Fibroblast of lung (primary cell): ENCODE data around the gene XBP1. TPM values are rescaled to one million over a fixed set of nuclear protein-coding genes. Genes with fewer than 3 reads are reported as not detected.
"Not testable (repeated sequence)": the region's sequence is repeated elsewhere in the genome, so short reads cannot be mapped to it uniquely, and the experiment has no call there.

Experiments used
- DNase-seq, 2 donors: peaks; one replicate each; pipeline versions ENCODE4 v3.0.0 to v3.0.0-alpha.2; 2010; ENCODE audit warnings: low read depth in 2 of 2
- H2AFZ ChIP-seq: 2 replicates; pipeline ENCODE4 v1.5.1; 2012; ENCODE audit warnings: low read length, control low read depth, inconsistent platforms
- H3K27ac ChIP-seq: 2 replicates; pipeline ENCODE4 v1.5.1; 2011; ENCODE audit warnings: low read length, control low read depth; ENCODE audit not compliant: insufficient read depth
- H3K27me3 ChIP-seq: 2 replicates; pipeline ENCODE4 v1.5.1; 2011; ENCODE audit warnings: mild to moderate bottlenecking, low read length; ENCODE audit not compliant: control insufficient read depth, insufficient read depth
- H3K36me3 ChIP-seq: 2 replicates; pipeline ENCODE4 v1.5.1; 2011; ENCODE audit warnings: low read length; ENCODE audit not compliant: control insufficient read depth, insufficient read depth
- H3K4me1 ChIP-seq: 2 replicates; pipeline ENCODE4 v1.5.1; 2011; ENCODE audit warnings: low read length; ENCODE audit not compliant: control insufficient read depth, insufficient read depth; ENCODE audit errors: extremely low read depth
- H3K4me2 ChIP-seq: 2 replicates; pipeline ENCODE4 v1.5.1; 2011; ENCODE audit warnings: low read length, control low read depth; ENCODE audit not compliant: insufficient read depth; ENCODE audit errors: extremely low read depth
- H3K4me3 ChIP-seq, 4 experiments: fragments of 200-600 bp in 1 of 4; sonication (generic) in 1 of 4; replicated peaks in 1 of 4; 2 replicates each; pipeline ENCODE4 v1.5.1; 2011 to 2016; ENCODE audit warnings: low read length in 4 of 4, low read depth in 3 of 4, mild to moderate bottlenecking in 3 of 4, control low read depth in 2 of 4, inconsistent platforms in 1 of 4, mixed read lengths in 1 of 4; ENCODE audit not compliant: insufficient read depth in 1 of 4; ENCODE audit errors: control extremely low read depth in 1 of 4
- H3K79me2 ChIP-seq: 2 replicates; pipeline ENCODE4 v1.5.1; 2012; ENCODE audit warnings: mild to moderate bottlenecking, low read length, inconsistent platforms; ENCODE audit not compliant: control insufficient read depth, insufficient read depth
- H3K9ac ChIP-seq: 2 replicates; pipeline ENCODE4 v1.5.1; 2011; ENCODE audit warnings: mild to moderate bottlenecking, low read length, control low read depth; ENCODE audit not compliant: insufficient read depth
- H3K9me3 ChIP-seq: 2 replicates; pipeline ENCODE4 v1.5.1; 2012; ENCODE audit warnings: low read depth, low read length; ENCODE audit not compliant: control insufficient read depth, insufficient read depth
- H4K20me1 ChIP-seq: 2 replicates; pipeline ENCODE4 v1.5.1; 2011; ENCODE audit warnings: low read length; ENCODE audit not compliant: control insufficient read depth, insufficient read depth; ENCODE audit errors: extremely low read depth
- EZH2 ChIP-seq: IDR thresholded peaks from 2 replicates; pipeline ENCODE4 v1.5.1; 2012; ENCODE audit warnings: low read length, control low read depth, mild to moderate bottlenecking; ENCODE audit errors: missing control alignments
- polyA plus RNA-seq, 2 donors: library from polyadenylated mRNA; depleted of rRNA in 1 of 2; stranded (reverse) in 1 of 2; unstranded in 1 of 2; fragments of >200 nt; gene quantifications; 2 replicates each; pipeline ENCODE4 v1.2.1, GENCODE V29; 2011 to 2012; ENCODE audit warnings: missing spikeins in 1 of 2
- total RNA-seq: library from RNA; depleted of rRNA; stranded (reverse); fragments of >200 nt; gene quantifications from 2 replicates; pipeline ENCODE4 v1.2.1, GENCODE V29; 2014
- TF ChIP-seq, protein P1 (sequence below), 2 donors: IDR thresholded peaks in 1 of 2; conservative IDR thresholded peaks in 1 of 2; 1 replicate in 1 of 2; 2 replicates in 1 of 2; pipeline ENCODE4 v1.5.1; 2011 to 2012; ENCODE audit warnings: low read length in 2 of 2, control low read depth in 1 of 2, inconsistent platforms in 1 of 2, low read depth in 1 of 2, mild to moderate bottlenecking in 1 of 2

Gene XBP1
- total and polyA plus RNA-seq, 2 donors (not counting 1 experiment from before 2014, with no cell fraction given), result 144 to 241 TPM

DNA sequence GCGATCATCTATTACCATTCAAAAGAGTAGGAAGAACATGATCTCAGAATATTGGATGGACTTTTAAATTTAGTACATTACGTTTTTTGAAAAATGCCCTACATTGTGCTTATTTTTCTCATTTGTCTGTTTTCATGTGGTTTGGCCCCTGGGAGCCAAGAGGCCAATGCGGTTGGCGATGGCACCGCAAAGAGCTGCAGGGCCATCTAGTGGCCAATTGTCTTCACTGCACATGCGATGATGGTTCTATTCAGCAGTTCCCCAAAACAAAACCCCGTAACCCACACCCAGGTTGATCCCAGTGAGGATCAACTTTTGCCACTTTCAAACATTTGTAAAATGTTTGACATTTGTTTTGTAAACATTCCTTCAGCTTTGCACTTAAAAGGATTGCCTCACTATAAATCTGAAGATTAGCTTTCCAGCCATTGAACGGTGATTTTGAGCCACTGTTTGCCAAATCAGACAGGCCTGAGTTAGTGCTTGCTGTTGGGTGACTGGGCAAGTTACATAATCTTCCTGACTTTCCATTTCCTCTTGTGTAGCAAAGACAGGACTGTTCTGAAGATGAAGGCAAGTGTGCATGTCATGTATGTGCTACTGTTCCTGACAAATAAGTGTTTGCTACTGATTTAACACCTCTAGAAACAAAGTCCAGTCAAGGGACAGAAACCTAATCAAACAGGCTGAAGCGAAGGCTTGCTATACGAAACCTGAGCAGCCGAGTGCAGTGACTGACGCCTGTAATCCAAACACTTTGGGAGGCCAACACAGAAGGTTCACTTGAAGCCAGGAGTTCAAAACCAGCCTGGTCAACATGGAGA is 29.2 kb upstream of the XBP1 start:
- no peak overlapping the region for H3K4me2 ChIP-seq
- H3K9me3 ChIP-seq, result no peaks in the 10 kb centered on the region
- H3K9ac ChIP-seq, result no peak overlapping the region
- H2AFZ ChIP-seq, result no peak overlapping the region
- no peak for TF ChIP-seq EZH2
- TF ChIP-seq, protein P1, sequence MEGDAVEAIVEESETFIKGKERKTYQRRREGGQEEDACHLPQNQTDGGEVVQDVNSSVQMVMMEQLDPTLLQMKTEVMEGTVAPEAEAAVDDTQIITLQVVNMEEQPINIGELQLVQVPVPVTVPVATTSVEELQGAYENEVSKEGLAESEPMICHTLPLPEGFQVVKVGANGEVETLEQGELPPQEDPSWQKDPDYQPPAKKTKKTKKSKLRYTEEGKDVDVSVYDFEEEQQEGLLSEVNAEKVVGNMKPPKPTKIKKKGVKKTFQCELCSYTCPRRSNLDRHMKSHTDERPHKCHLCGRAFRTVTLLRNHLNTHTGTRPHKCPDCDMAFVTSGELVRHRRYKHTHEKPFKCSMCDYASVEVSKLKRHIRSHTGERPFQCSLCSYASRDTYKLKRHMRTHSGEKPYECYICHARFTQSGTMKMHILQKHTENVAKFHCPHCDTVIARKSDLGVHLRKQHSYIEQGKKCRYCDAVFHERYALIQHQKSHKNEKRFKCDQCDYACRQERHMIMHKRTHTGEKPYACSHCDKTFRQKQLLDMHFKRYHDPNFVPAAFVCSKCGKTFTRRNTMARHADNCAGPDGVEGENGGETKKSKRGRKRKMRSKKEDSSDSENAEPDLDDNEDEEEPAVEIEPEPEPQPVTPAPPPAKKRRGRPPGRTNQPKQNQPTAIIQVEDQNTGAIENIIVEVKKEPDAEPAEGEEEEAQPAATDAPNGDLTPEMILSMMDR (conservative IDR thresholded peaks at IDR 0.05 in 1 of 2, IDR thresholded peaks at IDR 0.05 in 1 of 2; ENCODE audit: low read depth in 1 of 2, low read length in 2 of 2), result peak; percentile 90 to 98
- no peaks in the 10 kb centered on the region for H4K20me1 ChIP-seq
- DNase-seq, result peak; percentile 54 to 81
- no peaks in the 10 kb centered on the region for H3K79me2 ChIP-seq
- H3K4me1 ChIP-seq, result no peaks in the 10 kb centered on the region
- no peak overlapping the region for H3K4me3 ChIP-seq
- H3K27me3 ChIP-seq, result no peaks in the 10 kb centered on the region
- no peak overlapping the region for H3K27ac ChIP-seq
- no peaks in the 10 kb centered on the region for H3K36me3 ChIP-seq

DNA sequence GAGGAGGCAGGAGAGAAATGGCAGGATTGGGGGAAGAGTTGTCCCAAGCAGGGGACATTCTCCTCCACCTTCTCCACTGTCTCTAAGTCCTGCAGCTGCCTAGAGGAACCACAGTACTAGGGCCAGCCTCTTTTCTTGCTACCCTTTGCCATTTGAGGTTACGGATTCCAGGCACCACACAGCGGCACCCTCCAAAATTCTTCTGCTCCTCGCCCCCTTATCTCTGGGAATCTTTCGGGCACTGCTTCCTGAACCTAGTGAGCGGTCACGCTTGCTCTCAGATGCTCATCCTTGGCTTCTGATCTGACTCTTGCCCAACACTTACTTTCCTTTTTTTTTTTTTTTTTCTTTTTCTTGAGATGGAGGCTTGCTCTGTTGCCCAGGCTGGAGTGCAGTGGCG is 26.6 kb upstream of the XBP1 start:
- H3K9me3 ChIP-seq, result no peaks in the 10 kb centered on the region
- no peaks in the 10 kb centered on the region for H4K20me1 ChIP-seq
- DNase-seq, result no peak
- H3K27me3 ChIP-seq, result no peaks in the 10 kb centered on the region
- no peak overlapping the region for H3K4me2 ChIP-seq
- no peaks in the 10 kb centered on the region for H3K79me2 ChIP-seq
- H3K9ac ChIP-seq, result no peak overlapping the region
- no peak overlapping the region for H3K27ac ChIP-seq
- no peak overlapping the region for H3K4me3 ChIP-seq
- H3K36me3 ChIP-seq, result no peaks in the 10 kb centered on the region
- H2AFZ ChIP-seq, result no peak overlapping the region
- TF ChIP-seq, protein P1 (conservative IDR thresholded peaks at IDR 0.05 in 1 of 2, IDR thresholded peaks at IDR 0.05 in 1 of 2; ENCODE audit: low read depth in 1 of 2, low read length in 2 of 2), result no peak
- TF ChIP-seq EZH2, result no peak
- H3K4me1 ChIP-seq, result no peaks in the 10 kb centered on the region

DNA sequence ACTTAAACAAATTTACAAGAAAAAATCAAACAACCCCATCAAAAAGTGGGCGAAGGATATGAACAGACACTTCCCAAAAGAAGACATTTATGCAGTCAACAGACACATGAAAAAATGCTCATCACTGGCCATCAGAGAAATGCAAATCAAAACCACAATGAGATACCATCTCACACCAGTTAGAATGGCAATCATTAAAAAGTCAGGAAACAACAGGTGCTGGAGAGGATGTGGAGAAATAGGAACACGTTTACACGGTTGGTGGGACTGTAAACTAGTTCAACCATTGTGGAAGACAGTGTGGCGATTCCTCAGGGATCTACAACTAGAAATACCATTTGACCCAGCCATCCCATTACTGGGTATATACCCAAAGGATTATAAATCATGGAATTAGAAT is 26.1 kb upstream of the XBP1 start:
- H3K9me3 ChIP-seq, H3K27ac ChIP-seq, H3K27me3 ChIP-seq, H3K79me2 ChIP-seq, DNase-seq, H4K20me1 ChIP-seq, H3K36me3 ChIP-seq, H3K4me3 ChIP-seq, H3K4me1 ChIP-seq, H2AFZ ChIP-seq, H3K9ac ChIP-seq, H3K4me2 ChIP-seq: not testable (repeated sequence)

DNA sequence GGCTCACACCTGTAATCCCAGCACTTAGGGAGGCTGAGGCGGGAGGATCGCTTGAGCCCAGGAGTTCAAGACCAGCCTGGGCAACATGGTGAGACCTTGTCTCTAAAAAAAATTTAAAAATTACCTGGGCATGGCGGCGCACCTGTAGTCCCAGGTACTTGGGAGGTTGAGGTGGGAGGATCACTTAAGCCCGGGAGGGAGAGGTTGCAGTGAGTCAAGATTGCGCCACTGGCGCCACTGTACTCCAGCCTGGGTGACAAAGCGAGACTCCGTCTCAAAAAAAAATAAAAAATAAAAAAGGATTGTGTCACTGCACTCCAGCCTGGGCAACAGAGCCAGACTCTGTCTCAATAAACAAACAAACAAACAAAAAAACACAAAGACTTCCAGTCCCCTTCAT is 24.1 kb upstream of the XBP1 start:
- H3K79me2 ChIP-seq, H3K9ac ChIP-seq: not testable (repeated sequence)

More for the DNA sequence above, 24.1 kb upstream of the XBP1 start:
- H3K4me1 ChIP-seq, H3K36me3 ChIP-seq, H2AFZ ChIP-seq, H3K9me3 ChIP-seq, H3K27ac ChIP-seq, H3K27me3 ChIP-seq, H4K20me1 ChIP-seq, DNase-seq, H3K4me2 ChIP-seq, H3K4me3 ChIP-seq: not testable (repeated sequence)
